Astrocyte of the hippocampus (primary cell): ENCODE data around the gene KCNJ13.

Experiments
- DNase-seq: peaks from one replicate; pipeline ENCODE4 v3.0.0; 2011; ENCODE audit warnings: low read depth, low spot score

Gene KCNJ13

DNA sequence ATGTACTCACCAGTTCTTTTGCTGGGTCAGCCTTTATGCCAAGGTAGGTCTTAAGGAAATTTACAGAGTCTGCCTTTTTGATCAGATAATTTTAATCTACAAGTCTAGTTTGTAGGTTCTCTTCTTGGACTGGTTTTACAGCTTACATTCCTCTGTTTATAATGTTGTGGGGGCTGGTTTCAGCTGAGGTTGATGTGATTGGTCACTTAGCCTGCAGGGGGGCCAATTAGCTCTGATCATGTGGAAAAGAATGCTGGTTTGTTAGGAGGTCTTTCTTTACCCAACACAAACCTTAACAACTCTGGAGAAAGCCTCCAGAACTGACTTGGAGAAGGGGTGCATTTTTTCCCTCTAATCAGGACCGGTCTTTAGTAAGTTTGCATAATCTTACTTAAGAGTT is at the start of gene KCNJ13:
Gene KCNJ13 (minus strand): TSS at position 131 of the 400 bp plus-strand sequence. CDS start 5,203 bp downstream, outside the sequence.
- DNase-seq: peak; percentile 79

DNA sequence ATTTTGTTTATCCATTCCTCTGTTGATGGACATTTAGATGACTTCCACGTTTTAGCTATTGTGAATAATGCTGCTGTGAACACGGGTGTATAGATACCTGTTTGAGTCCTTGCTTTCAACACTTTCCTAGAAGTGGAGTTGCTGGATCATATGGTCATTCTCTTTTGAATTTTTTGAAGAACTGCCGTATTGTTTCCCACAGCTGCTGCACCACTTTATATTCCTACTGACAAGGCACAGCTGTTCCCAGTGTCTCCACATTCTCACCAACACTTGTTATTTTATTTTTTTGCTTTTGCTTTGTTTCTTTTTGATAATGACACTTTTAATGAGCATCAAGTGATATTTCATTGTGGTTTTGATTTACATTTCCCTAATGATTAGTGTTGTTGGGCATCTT is 41.4 kb upstream of the KCNJ13 start:
- DNase-seq: no peak

DNA sequence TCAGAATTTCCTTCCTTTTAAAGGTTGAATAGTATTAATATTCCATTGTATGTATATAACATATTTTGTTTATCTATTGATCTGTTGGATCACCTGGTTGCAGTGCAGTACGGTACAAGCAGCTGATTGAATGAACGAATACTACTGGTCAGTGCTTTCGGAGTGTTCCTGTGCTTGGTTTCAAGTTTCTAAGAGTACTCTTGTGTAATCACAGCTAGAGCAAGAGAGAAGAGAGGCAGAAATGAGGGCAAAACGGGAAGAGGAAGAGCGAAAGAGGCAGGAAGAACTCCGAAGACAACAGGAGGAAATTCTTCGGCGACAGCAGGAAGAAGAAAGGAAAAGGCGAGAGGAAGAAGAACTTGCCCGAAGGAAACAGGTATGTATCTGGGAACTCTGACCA is 40.3 kb upstream of the KCNJ13 start:
- no peak for DNase-seq

- no peak for DNase-seq
These were observed 39.2 kb upstream of the KCNJ13 start for GRCh38 chr2:232815569-232815968.

- DNase-seq: no peak
These were observed 34.1 kb upstream of the KCNJ13 start for GRCh38 chr2:232810444-232810843.

GRCh38 chr2:232809349-232810124 is 33.2 kb upstream of the KCNJ13 start:
- DNase-seq: no peak

GRCh38 chr2:232802091-232802490 is 25.7 kb upstream of the KCNJ13 start:
- no peak for DNase-seq

DNA sequence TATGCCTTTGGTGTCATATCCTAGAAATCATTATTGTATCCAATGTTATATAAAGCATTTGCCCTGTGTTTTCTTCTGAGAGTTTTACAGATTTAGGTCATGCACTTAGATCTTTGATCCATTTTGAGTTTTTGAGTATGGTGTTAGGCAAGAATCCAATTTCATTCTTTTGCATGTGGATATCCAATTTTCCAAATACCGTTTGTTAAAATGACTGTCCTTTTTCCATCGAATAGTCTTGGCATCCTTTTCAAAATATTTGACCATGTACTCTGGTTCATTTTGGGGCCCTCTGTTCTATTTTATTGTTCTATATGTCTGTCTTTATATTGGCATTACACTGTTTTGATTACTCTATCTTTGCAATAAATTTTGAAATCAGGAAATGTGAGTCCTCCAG is 23.8 kb upstream of the KCNJ13 start:
- no peak for DNase-seq

DNA sequence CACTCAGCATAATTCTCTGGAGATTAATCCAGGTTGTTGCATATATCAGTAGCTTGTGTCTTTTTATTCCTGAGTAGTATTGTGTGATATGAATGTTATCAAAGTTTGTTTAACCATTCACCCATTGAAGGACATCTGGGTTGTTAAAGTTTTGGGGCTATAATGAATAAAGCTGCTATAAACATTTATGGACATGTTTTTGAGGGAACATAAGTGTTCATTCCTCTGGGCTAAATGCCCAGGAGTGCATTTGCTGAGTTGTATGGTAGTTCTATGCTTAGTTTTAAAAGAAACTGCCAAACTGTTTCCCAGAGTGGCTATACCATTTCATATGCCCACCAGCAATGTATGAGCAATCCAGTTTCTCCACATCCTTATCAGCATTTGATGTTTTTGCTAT is 21.8 kb upstream of the KCNJ13 start:
- DNase-seq: no peak

- no peak for DNase-seq
These were observed 19.6 kb upstream of the KCNJ13 start for GRCh38 chr2:232795920-232796319.

- DNase-seq: no peak
These were observed 18.6 kb upstream of the KCNJ13 start for GRCh38 chr2:232794981-232795380.

DNA sequence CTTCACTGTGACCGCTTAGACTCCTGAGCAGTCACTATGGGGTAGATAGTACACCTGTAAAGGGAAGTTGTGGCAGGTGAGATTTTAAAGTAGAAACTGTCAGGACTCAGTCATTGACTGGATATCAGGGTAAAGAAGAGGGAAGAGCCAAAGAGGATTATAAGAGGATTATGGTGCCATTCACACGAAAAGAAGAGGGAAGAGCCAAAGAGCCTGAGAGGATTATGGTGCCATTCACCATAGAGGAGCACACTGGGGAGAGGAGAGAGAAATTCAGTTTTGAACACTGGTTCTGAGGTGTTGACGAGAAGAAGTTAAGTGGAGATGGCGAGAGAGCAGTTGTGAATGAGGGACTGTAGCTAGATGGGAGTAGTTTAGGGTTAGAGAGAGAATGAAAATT is 16.9 kb upstream of the KCNJ13 start:
- no peak for DNase-seq

DNA sequence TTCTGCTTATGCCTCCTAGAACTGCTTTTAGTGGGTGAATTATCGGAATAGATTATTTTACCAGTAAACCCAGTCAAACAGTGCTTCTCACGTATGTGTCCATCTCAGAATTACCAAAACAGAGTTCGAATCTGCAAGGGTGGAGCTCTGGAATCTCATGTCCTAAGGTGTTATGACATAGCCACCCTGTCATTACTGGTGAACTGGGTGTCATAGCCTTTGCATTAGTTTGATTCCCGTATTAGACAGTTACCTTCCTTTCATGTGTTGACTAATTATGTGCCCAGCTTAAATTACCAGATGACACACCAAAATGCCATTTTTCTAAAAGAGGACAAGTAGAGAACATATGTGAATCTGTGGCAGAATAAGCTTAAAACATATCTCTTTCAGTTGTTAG is 15.2 kb upstream of the KCNJ13 start:
- no peak for DNase-seq

- DNase-seq: no peak
These were observed 12.7 kb upstream of the KCNJ13 start for GRCh38 chr2:232789082-232789481.

GRCh38 chr2:232787806-232788205 is 11.4 kb upstream of the KCNJ13 start:
- DNase-seq: no peak

DNA sequence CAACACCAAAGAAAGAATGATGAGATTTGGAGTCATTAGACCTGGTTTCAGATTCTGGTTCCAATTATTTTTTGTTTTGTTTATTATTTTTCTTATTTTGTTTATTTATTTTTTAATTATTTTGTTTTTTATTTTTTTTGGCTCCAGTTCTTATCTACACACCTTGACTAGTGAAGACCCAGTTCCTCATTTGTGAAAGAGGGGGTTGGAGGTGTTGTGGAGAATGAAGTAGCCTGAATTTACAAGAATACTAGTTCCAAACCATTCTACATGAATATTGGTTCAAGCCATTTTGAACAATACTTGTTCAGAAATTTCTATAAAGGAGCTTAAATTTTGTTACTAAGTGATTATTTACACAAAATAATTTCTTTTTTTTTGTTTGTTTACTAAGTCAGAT is 6.9 kb upstream of the KCNJ13 start:
- no peak for DNase-seq

DNA sequence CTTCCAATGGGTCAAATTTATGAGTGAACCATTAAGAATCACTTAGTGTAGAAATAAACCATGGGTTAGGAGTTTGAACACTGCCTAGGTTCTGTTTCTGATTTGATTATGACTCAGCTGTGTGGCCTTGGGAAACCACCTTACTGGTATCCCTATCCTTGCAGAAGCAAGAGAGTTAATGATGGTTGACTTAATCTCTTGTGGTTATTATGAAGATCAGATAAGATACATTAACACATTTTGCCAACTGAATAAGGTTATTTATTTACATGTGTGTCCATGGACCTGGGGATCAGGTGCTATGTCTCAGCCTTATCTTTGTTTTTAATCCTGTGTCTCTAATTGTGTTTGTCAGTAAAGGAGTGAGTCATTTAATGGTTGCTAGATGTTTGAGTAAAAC is 5.4 kb upstream of the KCNJ13 start:
- DNase-seq: peak; percentile 77

DNA sequence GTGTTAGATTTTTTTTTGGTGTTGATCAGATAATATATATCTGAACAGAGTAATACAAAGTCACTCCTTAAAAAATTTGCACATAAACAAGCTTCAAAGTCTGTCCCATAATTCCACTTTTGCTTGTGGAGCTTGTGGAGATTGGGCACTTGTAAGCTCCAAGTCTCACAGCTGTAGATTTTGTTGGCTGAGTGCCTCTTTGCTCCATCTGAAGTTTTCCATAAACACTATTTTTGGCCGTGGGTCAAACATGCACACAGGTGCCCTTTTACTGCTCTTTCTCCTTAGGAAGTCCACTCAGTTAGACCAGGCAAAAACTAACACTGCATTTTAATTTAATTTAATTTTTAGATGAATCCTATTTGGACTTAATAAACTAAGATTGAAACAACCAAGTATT is 3.6 kb upstream of the KCNJ13 start:
- peak; percentile 10 for DNase-seq

DNA sequence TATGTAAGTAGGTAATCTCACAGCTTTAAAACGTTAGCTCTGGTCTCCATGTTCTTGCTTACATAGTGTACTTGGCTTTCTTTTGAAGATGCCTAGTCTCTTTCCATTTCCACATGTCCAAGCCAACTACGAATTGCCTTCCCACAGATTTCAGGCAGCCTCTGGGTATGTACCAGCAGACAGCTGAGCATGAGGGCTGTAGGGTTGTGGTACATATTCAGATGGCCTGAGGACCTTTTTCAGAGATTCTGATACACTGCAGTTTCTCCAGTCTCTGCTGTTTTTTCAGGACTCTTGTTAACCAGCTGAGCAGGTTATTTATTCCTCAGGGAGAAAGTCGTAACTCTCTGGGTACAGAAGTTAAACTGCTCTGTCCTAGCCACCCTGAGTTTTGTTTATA is 3.1 kb upstream of the KCNJ13 start:
- no peak for DNase-seq

GRCh38 chr2:232777276-232777675 is 911 bp upstream of the KCNJ13 start:
- no peak for DNase-seq

- DNase-seq: no peak
These were observed 2.5 kb downstream of the KCNJ13 start for GRCh38 chr2:232773815-232774214.

- DNase-seq: no peak
These were observed 3.8 kb downstream of the KCNJ13 start for GRCh38 chr2:232772531-232772930.

GRCh38 chr2:232771870-232772269 is 4.5 kb downstream of the KCNJ13 start:
- no peak for DNase-seq

DNA sequence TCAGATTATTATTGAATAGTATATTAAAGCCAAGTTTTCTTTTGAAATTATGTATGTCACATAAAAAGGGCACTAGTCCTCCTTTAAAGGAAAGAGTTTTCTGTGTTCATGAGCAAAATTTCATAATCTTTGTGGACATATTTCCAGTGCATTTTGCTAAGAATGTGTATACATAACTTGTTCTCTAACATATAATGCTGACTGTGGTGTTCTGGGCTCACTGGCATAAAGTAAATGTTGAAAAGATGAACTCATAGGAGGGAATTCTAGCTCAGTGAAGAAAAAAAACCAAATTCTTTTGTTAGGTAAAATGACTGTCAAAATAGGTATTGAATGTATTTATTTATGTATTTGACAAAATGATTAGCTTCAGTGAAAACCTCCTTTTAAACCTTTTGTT is 6.2 kb downstream of the KCNJ13 start:
- no peak for DNase-seq
